PFSK-1 (cell line): ENCODE results near the gene CA14.

Source experiments
- FOXP2 ChIP-seq: optimal IDR thresholded peaks from 2 replicates; pipeline ENCODE3; 2011; ENCODE audit warnings: borderline replicate concordance, control low read depth, inconsistent platforms; ENCODE audit not compliant: insufficient read depth; ENCODE audit errors: extremely low read length, extremely low read depth
- POLR2AphosphoS5 ChIP-seq: IDR thresholded peaks from 2 replicates; pipeline ENCODE4 v1.6.1; 2012; ENCODE audit warnings: low read depth, mild to moderate bottlenecking, control low read depth, low read length, moderate library complexity
- SIN3A ChIP-seq: IDR thresholded peaks from 2 replicates; pipeline ENCODE4 v1.6.1; 2012; ENCODE audit warnings: mild to moderate bottlenecking, low read length, moderate library complexity, borderline replicate concordance; ENCODE audit not compliant: insufficient read depth
- TF ChIP-seq, protein P1 (sequence below), 2 experiments: IDR thresholded peaks; 2 replicates each; pipeline versions ENCODE4 v1.6.1 to v1.8.0; 2011 to 2012; ENCODE audit warnings: low read depth in 2 of 2, low read length in 2 of 2, control low read depth in 1 of 2, inconsistent platforms in 1 of 2, mild to moderate bottlenecking in 1 of 2, moderate library complexity in 1 of 2; ENCODE audit not compliant: insufficient read depth in 1 of 2

- TF ChIP-seq, protein P1, sequence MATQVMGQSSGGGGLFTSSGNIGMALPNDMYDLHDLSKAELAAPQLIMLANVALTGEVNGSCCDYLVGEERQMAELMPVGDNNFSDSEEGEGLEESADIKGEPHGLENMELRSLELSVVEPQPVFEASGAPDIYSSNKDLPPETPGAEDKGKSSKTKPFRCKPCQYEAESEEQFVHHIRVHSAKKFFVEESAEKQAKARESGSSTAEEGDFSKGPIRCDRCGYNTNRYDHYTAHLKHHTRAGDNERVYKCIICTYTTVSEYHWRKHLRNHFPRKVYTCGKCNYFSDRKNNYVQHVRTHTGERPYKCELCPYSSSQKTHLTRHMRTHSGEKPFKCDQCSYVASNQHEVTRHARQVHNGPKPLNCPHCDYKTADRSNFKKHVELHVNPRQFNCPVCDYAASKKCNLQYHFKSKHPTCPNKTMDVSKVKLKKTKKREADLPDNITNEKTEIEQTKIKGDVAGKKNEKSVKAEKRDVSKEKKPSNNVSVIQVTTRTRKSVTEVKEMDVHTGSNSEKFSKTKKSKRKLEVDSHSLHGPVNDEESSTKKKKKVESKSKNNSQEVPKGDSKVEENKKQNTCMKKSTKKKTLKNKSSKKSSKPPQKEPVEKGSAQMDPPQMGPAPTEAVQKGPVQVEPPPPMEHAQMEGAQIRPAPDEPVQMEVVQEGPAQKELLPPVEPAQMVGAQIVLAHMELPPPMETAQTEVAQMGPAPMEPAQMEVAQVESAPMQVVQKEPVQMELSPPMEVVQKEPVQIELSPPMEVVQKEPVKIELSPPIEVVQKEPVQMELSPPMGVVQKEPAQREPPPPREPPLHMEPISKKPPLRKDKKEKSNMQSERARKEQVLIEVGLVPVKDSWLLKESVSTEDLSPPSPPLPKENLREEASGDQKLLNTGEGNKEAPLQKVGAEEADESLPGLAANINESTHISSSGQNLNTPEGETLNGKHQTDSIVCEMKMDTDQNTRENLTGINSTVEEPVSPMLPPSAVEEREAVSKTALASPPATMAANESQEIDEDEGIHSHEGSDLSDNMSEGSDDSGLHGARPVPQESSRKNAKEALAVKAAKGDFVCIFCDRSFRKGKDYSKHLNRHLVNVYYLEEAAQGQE (IDR thresholded peaks at IDR 0.05; ENCODE audit: insufficient read depth in 1 of 2, low read depth in 2 of 2, low read length in 2 of 2), result no peak
- TF ChIP-seq POLR2AphosphoS5, result no peak
- TF ChIP-seq SIN3A, result no peak
- TF ChIP-seq FOXP2, result no peak
Observed at GRCh38 chr1:150282558-150282958, 25.0 kb downstream of the CA14 start.
